HG03432 (cell line): ENCODE results near the gene NAA25.
"Not testable (repeated sequence)": the region's sequence is repeated elsewhere in the genome, so short reads cannot be mapped to it uniquely, and the experiment has no call there.

ENCODE experiments used
- ATAC-seq: cut with Tn5 transposase; IDR thresholded peaks from one replicate; pipeline ENCODE4 v1.9.1; 2021; ENCODE audit warnings: mild to moderate bottlenecking, moderate library complexity; ENCODE audit not compliant: unreplicated experiment

NAA25 gene

GRCh38 chr12:112011685-112012084 is 96.9 kb downstream of the NAA25 start:
- ATAC-seq: no peak

- no peak for ATAC-seq
Measured at GRCh38 chr12:112010415-112011344, 97.9 kb downstream of the NAA25 start.

GRCh38 chr12:112009596-112009995 is 99.0 kb downstream of the NAA25 start:
- not testable (repeated sequence) for ATAC-seq

GRCh38 chr12:112008918-112009317 is 99.7 kb downstream of the NAA25 start:
- no peak for ATAC-seq

- ATAC-seq: no peak
Measured at GRCh38 chr12:112007945-112008344, 100.6 kb downstream of the NAA25 start.

GRCh38 chr12:112005419-112006395 is 102.9 kb downstream of the NAA25 start:
- no peak for ATAC-seq

- ATAC-seq: no peak
Measured at GRCh38 chr12:112004041-112004440, 104.5 kb downstream of the NAA25 start.

GRCh38 chr12:112001576-112001975 is 107.0 kb downstream of the NAA25 start:
- ATAC-seq: no peak

- no peak for ATAC-seq
Measured at GRCh38 chr12:112000820-112001219, 107.8 kb downstream of the NAA25 start.

- ATAC-seq: not testable (repeated sequence)
Measured at GRCh38 chr12:111999129-111999528, 109.5 kb downstream of the NAA25 start.

GRCh38 chr12:111998015-111998414 is 110.6 kb downstream of the NAA25 start:
- no peak for ATAC-seq

- no peak for ATAC-seq
Measured at GRCh38 chr12:111997300-111997699, 111.3 kb downstream of the NAA25 start.

GRCh38 chr12:111995782-111996480 is 112.7 kb downstream of the NAA25 start:
- no peak for ATAC-seq

- ATAC-seq: peak; percentile 9
Measured at GRCh38 chr12:111994211-111995111, 114.1 kb downstream of the NAA25 start.

- peak; percentile 52 for ATAC-seq
Measured at GRCh38 chr12:111993292-111994150, 115.1 kb downstream of the NAA25 start.

GRCh38 chr12:111992464-111992863 is 116.1 kb downstream of the NAA25 start:
- no peak for ATAC-seq

GRCh38 chr12:111991946-111992345 is 116.6 kb downstream of the NAA25 start:
- no peak for ATAC-seq

- ATAC-seq: no peak
Measured at GRCh38 chr12:111991535-111991934, 117.0 kb downstream of the NAA25 start.

- ATAC-seq: no peak
Measured at GRCh38 chr12:111984820-111985219, 123.8 kb downstream of the NAA25 start.
